ENCODE measurements around the gene SEC24C. TPM values are rescaled to one million over a fixed set of nuclear protein-coding genes. Genes with fewer than 3 reads are reported as not detected.

The SEC24C gene
- total and polyA plus RNA-seq, 2 of the 13 experiments (the other 11 are each of a cell fraction or from before 2014, with no cell fraction given) = 63.1 to 66.4 TPM

GRCh38 chr10:73730153-73730906 is 13.8 kb upstream of the SEC24C start:
- no TSS peak for BruUV-seq (replicated peaks)
- 0% methylated on average over 35 of the region's 58 CpGs for WGBS (ENCODE audit: low lambda C conversion rate)
- in situ Hi-C loops (cut with HindIII; ENCODE audit: extremely low pct_ligation_motif_present, low pct_unique_long_range_greater_than_20kb) (no loop called here), intact Hi-C loops (cut with micrococcal nuclease; ENCODE audit: unreplicated experiment) (no loop called here)
- Histone ChIP-seq H3K4me3 (replicated peaks in 1 of 3; ENCODE audit: insufficient read depth in 1 of 3, low read depth in 2 of 3, low read length in 3 of 3) (peak overlapping the region; percentile 88 to 100 (median 96)), H3K4me1 (ENCODE audit: insufficient read depth, low read length) (no peaks in the 10 kb centered on the region; the same call in 1 of the 2 replicates), H3K4me2 (ENCODE audit: low read depth, low read length) (peak overlapping the region; percentile 79), H3K27ac (ENCODE audit: extremely low read length, insufficient read depth, low read length) (peak overlapping the region; percentile 96), H3K9ac (ENCODE audit: insufficient read depth, low read depth, low read length) (peak overlapping the region; percentile 95), H3K27me3 (ENCODE audit: control insufficient read depth in 1 of 2, insufficient read depth in 2 of 2, low read length in 2 of 2) (no peaks in the 10 kb centered on the region; a peak in 1 of 5 replicates), H4K20me1 (ENCODE audit: insufficient read depth, low read length) (no peaks in the 10 kb centered on the region), H2AFZ (ENCODE audit: low read length) (no peak overlapping the region), H3K36me3 (replicated peaks in 1 of 2; ENCODE audit: control insufficient read depth in 1 of 2, insufficient read depth in 2 of 2, low read length in 2 of 2) (peaks cover 0 to 13% of the 10 kb centered on the region in 2 experiments; a peak in 3 of 5 replicates), H3K9me3 (ENCODE audit: low read length) (no peaks in the 10 kb centered on the region), H3K79me2 (ENCODE audit: insufficient read depth, low read length) (peaks cover 13% of the 10 kb centered on the region)
- DNase-seq (ENCODE audit: low spot score) = peak; percentile 89
- ChIA-PET POLR2A (interaction anchor here (0.8 to 4.3 kb wide), 8 partner anchors 9 to 478 kb away, joined by 3 to 85 read pairs (median 6); partner anchors contain the start of genes CHCHD1, MRPS16, SEC24C and ZSWIM8), CTCF (ENCODE audit: low intra/inter-chr PET ratio, low total read pairs) (no interaction called here)
- FAIRE-seq = peak; percentile 64
- ATAC-seq = peak; percentile 92
- TF ChIP-seq ZNF691 (CRISPR knock-in tag; IDR thresholded peaks at IDR 0.05; ENCODE audit: borderline replicate concordance, low read depth) = peak; percentile 84; the same call in 1 of the 2 replicates
- no peak for TF ChIP-seq ZNF597 (CRISPR knock-in tag; IDR thresholded peaks at IDR 0.05)
- TF ChIP-seq ATM (IDR thresholded peaks at IDR 0.05; ENCODE audit: borderline replicate concordance) = no peak
- TF ChIP-seq ZNF567 (CRISPR knock-in tag; IDR thresholded peaks at IDR 0.05; ENCODE audit: borderline replicate concordance) = no peak
- TF ChIP-seq ZNF720 (CRISPR knock-in tag; IDR thresholded peaks at IDR 0.05) = no peak
- no peak for TF ChIP-seq ISX (CRISPR knock-in tag; conservative IDR thresholded peaks at IDR 0.05)
- peak; percentile 54; the same call in 1 of the 2 replicates for TF ChIP-seq NFATC3 (CRISPR knock-in tag; IDR thresholded peaks at IDR 0.05)
- peak; percentile 61 for TF ChIP-seq ARID5B (CRISPR knock-in tag; IDR thresholded peaks at IDR 0.05)
- TF ChIP-seq SOX5 (CRISPR knock-in tag; IDR thresholded peaks at IDR 0.05; ENCODE audit: borderline replicate concordance) = peak; percentile 55
- peak; percentile 93 for TF ChIP-seq ZNF20 (CRISPR knock-in tag; IDR thresholded peaks at IDR 0.05)
- TF ChIP-seq KMT2A (CRISPR knock-in tag; IDR thresholded peaks at IDR 0.05) = peak; percentile 97
- TF ChIP-seq GATAD1 (CRISPR knock-in tag; IDR thresholded peaks at IDR 0.05) = peak; percentile 99
- no peak for TF ChIP-seq ZNF180 (CRISPR knock-in tag; IDR thresholded peaks at IDR 0.05; ENCODE audit: borderline replicate concordance, low read depth)
- peak; percentile 39; the same call in 1 of the 2 replicates for TF ChIP-seq NR2F6 (IDR thresholded peaks at IDR 0.05)
- TF ChIP-seq NR2F6 (CRISPR knock-in tag; IDR thresholded peaks at IDR 0.05) = peak; percentile 39
- TF ChIP-seq TFDP1 (CRISPR knock-in tag; IDR thresholded peaks at IDR 0.05; ENCODE audit: borderline replicate concordance) = no peak

Measured in HepG2 (cell line).